Stomach (tissue), 9 donors: ENCODE data around the gene BAIAP2L1. TPM values are rescaled to one million over a fixed set of nuclear protein-coding genes. Genes with fewer than 3 reads are reported as not detected.
A peak's percentile ranks its signal among the peaks of the same experiment; 100 is the strongest.

ENCODE experiments used
- DNase-seq, 2 donors: peaks; one replicate each; pipeline versions ENCODE4 v3.0.0 to v3.0.0-alpha.2; 2013 to 2019
- H3K27ac ChIP-seq, 5 donors: fragments of 200-600 bp in 4 of 5; sonication (generic) in 4 of 5; one replicate each; pipeline ENCODE4 v1.5.1; 2013 to 2019; ENCODE audit warnings: mild to moderate bottlenecking in 1 of 5, moderate library complexity in 1 of 5
- H3K27me3 ChIP-seq, 3 donors: fragments of 200-600 bp; sonication (generic); one replicate each; pipeline ENCODE4 v1.5.1; 2017 to 2019; ENCODE audit warnings: mixed run types in 1 of 3
- H3K36me3 ChIP-seq, 4 donors: fragments of 200-600 bp; sonication (generic); 1 replicate in 3 of 4; 2 replicates in 1 of 4; pipeline ENCODE4 v1.5.1; 2016 to 2019
- H3K4me1 ChIP-seq, 4 donors: fragments of 200-600 bp; sonication (generic); one replicate each; pipeline ENCODE4 v1.5.1; 2016 to 2019
- H3K4me3 ChIP-seq, 4 donors: fragments of 200-600 bp; sonication (generic) in 3 of 4; one replicate each; pipeline ENCODE4 v1.5.1; 2016 to 2019; ENCODE audit warnings: mild to moderate bottlenecking in 1 of 4
- H3K9me3 ChIP-seq, 4 donors: fragments of 200-600 bp; sonication (generic); one replicate each; pipeline ENCODE4 v1.5.1; 2016 to 2019
- EP300 ChIP-seq: sonication (generic); formaldehyde crosslinking; IDR thresholded peaks from one replicate; pipeline ENCODE4 v1.6.1; 2017; ENCODE audit warnings: antibody characterized with exemption
- POLR2A ChIP-seq, 4 donors: fragments of 450-650 bp; IDR thresholded peaks; one replicate each; pipeline ENCODE4 v1.6.1; 2016; ENCODE audit warnings: antibody characterized with exemption in 4 of 4, control low read depth in 2 of 4, mild to moderate bottlenecking in 1 of 4, moderate library complexity in 1 of 4
- POLR2AphosphoS5 ChIP-seq, 3 donors: sonication (generic); formaldehyde crosslinking; IDR thresholded peaks; one replicate each; pipeline ENCODE4 v1.6.1; 2016; ENCODE audit warnings: antibody characterized with exemption in 3 of 3
- WGBS, 5 donors: extraction: QIAGEN DNeasy Blood & Tissue Kit in 3 of 5; methylation state at CpG; one replicate each; pipeline versions ENCODE4 v1.1.5 to v1.1.7; 2013 to 2018; 5-methylcytosine and 5-hydroxymethylcytosine counted together
- intact Hi-C: fragments of 100-400 bp; cut with DNase I; formaldehyde crosslinking; loops from one replicate; pipeline ENCODE4 v1.15.1; 2023; ENCODE audit warnings: low total_unique reads
- polyA plus RNA-seq, 3 donors: library from polyadenylated mRNA; stranded (reverse); fragments of 200-250 nt; gene quantifications; one replicate each; pipeline ENCODE4 v1.2.3, GENCODE V29; 2013
- total RNA-seq, 5 donors: library from RNA; depleted of rRNA; stranded (reverse); fragments of >200 nt; gene quantifications; one replicate each; pipeline versions ENCODE4 v1.1.0 to v1.2.3, GENCODE V29; 2014 to 2016
- TF ChIP-seq, protein P1 (sequence below), 7 experiments: fragments of 450-650 bp in 4 of 7; fragments of 200-600 bp in 3 of 7; sonication (generic) in 3 of 7; IDR thresholded peaks; one replicate each; pipeline ENCODE4 v1.5.1; 2016 to 2019; ENCODE audit warnings: antibody characterized with exemption in 7 of 7, control low read depth in 2 of 7, mild to moderate bottlenecking in 1 of 7
- donor health status: healthy with polysubstance abuse.
- donor health status: Bipolar disorder and iron deficiency.
- donor health status: healthy.

Gene BAIAP2L1
- total and polyA plus RNA-seq, 8 donors, result 20.6 to 78.2 (median 50.0) TPM

DNA sequence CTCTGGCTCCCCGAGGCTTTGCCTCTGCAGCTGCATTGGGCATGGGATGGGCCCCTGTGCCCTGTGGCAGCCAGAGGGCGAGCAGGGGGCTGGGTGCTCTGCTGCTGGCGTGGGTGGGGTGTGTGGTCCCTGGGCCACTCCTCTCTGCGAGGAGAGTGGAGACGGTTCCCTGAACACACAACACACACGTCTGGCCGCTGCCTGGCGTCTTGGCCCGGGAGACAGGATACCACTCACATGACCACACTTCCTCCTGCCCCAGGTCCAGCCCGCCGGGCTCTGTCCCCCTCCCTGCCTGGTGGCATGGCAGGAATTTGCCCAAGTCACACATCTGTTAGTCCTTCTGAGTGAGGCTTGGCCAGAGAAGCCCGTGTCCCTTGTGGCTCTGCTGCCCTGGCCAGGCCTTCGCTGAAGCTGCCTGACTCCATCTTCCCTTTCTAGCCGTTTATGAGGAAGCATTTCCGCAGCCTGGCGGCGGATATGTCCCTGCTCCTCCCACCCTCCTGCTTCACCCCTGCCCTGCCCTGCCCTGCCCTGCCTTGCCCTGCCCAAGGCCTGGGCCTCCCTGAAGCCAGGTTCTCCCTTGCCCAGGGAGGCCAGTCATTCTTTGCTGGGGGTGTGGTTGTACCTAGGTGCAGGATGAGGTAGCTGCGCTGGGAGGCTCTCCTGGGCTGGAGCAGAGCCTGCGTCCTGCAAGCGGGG, 116.4 kb downstream of the BAIAP2L1 start:
- intact Hi-C loops, result no loop called here
- DNase-seq, result peak; percentile 79 to 85
- Histone ChIP-seq H3K27ac (peak overlapping the region; percentile 90 to 99 (median 99)), H3K9me3 (no peaks in the 10 kb centered on the region), H3K4me1 (peaks cover 75 to 89% (median 83%) of the 10 kb centered on the region in 4 donors), H3K4me3 (peak overlapping the region; percentile 84 to 99 (median 96)), H3K27me3 (no peaks in the 10 kb centered on the region), H3K36me3 (peaks cover 0 to 26% (median 15%) of the 10 kb centered on the region in 4 donors)
- TF ChIP-seq EP300 (no peak), POLR2AphosphoS5 (IDR thresholded peaks at IDR 0.05) (peak; percentile 41 to 79 (median 59)), POLR2A (IDR thresholded peaks at IDR 0.05) (no peak)
- TF ChIP-seq, protein P1, sequence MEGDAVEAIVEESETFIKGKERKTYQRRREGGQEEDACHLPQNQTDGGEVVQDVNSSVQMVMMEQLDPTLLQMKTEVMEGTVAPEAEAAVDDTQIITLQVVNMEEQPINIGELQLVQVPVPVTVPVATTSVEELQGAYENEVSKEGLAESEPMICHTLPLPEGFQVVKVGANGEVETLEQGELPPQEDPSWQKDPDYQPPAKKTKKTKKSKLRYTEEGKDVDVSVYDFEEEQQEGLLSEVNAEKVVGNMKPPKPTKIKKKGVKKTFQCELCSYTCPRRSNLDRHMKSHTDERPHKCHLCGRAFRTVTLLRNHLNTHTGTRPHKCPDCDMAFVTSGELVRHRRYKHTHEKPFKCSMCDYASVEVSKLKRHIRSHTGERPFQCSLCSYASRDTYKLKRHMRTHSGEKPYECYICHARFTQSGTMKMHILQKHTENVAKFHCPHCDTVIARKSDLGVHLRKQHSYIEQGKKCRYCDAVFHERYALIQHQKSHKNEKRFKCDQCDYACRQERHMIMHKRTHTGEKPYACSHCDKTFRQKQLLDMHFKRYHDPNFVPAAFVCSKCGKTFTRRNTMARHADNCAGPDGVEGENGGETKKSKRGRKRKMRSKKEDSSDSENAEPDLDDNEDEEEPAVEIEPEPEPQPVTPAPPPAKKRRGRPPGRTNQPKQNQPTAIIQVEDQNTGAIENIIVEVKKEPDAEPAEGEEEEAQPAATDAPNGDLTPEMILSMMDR (IDR thresholded peaks at IDR 0.05), result no peak
- 6 to 28% (median 21%) methylated on average over 15 to 20 of the region's 20 CpGs for WGBS, 5 donors

DNA sequence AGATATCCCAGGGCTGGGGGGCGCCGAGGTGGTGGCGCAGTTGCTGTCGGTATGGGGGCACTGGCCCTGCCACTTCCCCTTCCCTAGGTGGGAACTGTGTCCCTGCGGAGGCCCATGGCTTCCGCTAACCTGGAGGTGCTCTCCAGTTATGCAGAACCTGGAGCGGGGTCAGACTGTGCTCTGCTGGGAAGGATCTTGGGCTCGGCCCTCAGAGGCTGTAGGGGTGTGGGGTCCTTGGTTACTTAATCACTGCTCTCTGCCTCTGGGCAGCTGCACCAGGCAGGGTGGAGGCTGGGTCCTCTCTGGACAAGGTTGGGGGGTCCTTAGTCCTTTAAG, 117.0 kb downstream of the BAIAP2L1 start:
- H3K36me3 ChIP-seq, result peaks cover 0 to 21% (median 11%) of the 10 kb centered on the region in 4 donors
- no peak for TF ChIP-seq EP300
- TF ChIP-seq POLR2AphosphoS5 (IDR thresholded peaks at IDR 0.05), result no peak
- TF ChIP-seq, protein P1 (IDR thresholded peaks at IDR 0.05), result no peak
- TF ChIP-seq POLR2A (IDR thresholded peaks at IDR 0.05), result no peak
- H3K4me3 ChIP-seq, result peak overlapping the region; percentile 84 to 99 (median 96)
- H3K27me3 ChIP-seq, result no peaks in the 10 kb centered on the region
- DNase-seq, result no peak
- H3K9me3 ChIP-seq, result no peaks in the 10 kb centered on the region
- H3K4me1 ChIP-seq, result peaks cover 71 to 89% (median 82%) of the 10 kb centered on the region in 4 donors
- 21 to 48% (median 35%) methylated on average over 3 to 8 of the region's 8 CpGs for WGBS, 5 donors
- peak overlapping the region; percentile 90 to 99 (median 99) for H3K27ac ChIP-seq
- intact Hi-C loops, result no loop called here

DNA sequence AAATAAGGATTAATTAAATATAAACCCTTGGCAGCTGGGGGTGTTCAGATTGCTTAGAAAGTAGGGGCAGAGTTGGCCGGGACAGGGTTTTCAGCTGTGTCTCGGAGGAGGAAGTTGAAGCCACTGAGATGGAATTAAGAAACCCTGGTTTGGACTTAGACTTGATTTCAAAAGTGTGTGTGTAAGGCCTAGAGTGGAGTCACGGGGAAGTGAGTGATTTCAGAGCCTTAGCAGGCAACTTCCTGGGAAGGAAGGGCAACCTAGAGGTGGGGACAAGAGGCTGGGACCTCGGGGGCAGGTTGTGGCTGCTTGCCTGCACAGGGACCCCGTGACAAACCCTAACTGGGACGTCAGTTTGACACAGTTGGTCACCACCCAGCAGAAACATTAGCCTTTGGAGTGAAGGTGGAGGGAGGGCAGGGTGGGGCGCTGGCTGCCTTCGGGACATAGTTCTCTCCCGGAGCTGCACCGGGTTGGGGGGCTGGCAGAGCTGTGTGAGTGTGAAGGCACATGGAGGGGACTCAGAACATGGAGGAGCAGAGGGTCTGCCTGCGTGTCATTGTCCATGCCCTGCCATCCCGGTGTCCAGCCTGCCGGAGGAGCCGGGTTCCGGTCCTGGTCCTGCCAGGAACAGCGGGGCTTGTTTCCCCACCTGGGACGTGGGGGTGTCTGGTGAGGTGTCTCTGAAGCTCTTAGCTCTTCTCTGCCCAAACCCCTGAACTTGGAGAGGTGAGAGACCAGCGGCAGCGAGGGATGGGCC, 117.6 kb downstream of the BAIAP2L1 start:
- H3K27ac ChIP-seq, result peak overlapping the region; percentile 90 to 99 (median 99)
- intact Hi-C loops, result no loop called here
- H3K27me3 ChIP-seq, result no peaks in the 10 kb centered on the region
- peak; percentile 49 to 75 for DNase-seq
- TF ChIP-seq, protein P1 (IDR thresholded peaks at IDR 0.05), result no peak
- peak in 2 of 3 donors; percentile 72 to 75 for TF ChIP-seq POLR2AphosphoS5 (IDR thresholded peaks at IDR 0.05)
- H3K4me1 ChIP-seq, result peaks cover 67 to 88% (median 82%) of the 10 kb centered on the region in 4 donors
- 23 to 33% (median 28%) methylated on average over 15 to 19 of the region's 19 CpGs for WGBS, 5 donors
- H3K36me3 ChIP-seq, result peaks cover 0 to 15% (median 9%) of the 10 kb centered on the region in 4 donors
- no peaks in the 10 kb centered on the region for H3K9me3 ChIP-seq
- H3K4me3 ChIP-seq, result peak overlapping the region; percentile 84 to 99 (median 96)

DNA sequence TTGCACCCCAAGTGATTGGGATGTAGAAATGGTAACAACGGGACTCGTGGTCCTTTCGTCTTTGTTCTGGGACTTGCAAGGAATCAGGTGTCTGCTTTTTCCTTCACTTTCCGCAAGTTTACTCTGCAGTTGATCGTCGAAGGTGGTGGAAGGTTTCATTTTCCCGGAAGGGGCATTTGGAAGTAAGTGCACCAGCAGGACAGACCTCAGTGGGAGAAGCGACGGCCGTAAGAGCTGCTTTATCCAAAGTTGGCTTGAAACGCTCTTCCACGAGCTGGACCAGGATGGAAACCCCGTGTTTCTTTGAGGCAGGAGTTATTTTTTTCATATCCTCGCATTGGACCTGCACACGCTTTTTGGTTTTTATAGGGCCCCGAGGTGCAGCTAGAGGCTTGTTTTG, 118.2 kb downstream of the BAIAP2L1 start:
- Histone ChIP-seq H3K9me3 (no peaks in the 10 kb centered on the region), H3K4me3 (peak overlapping the region; percentile 84 to 99 (median 96)), H3K36me3 (peaks cover 0 to 9% (median 6%) of the 10 kb centered on the region in 4 donors), H3K4me1 (peaks cover 61 to 88% (median 79%) of the 10 kb centered on the region in 4 donors), H3K27ac (peak overlapping the region; percentile 90 to 99 (median 99)), H3K27me3 (no peaks in the 10 kb centered on the region)
- intact Hi-C loops, result no loop called here
- TF ChIP-seq POLR2A (IDR thresholded peaks at IDR 0.05) (no peak), EP300 (no peak), POLR2AphosphoS5 (IDR thresholded peaks at IDR 0.05) (no peak)
- TF ChIP-seq, protein P1 (IDR thresholded peaks at IDR 0.05), result no peak
- DNase-seq, result no peak
- 14 to 26% (median 22%) methylated on average over 16 of the region's 16 CpGs for WGBS, 5 donors
